Mesodermal cell (in vitro differentiated cells): Measurements from ENCODE around the gene KCNB1.
"Not testable (repeated sequence)": the region's sequence is repeated elsewhere in the genome, so short reads cannot be mapped to it uniquely, and the experiment has no call there.

ENCODE experiments used
- H3K27ac ChIP-seq: 2 replicates; pipeline ENCODE4 v1.7.0; 2013; ENCODE audit warnings: mild to moderate bottlenecking, low read depth, low read length, moderate library complexity; ENCODE audit not compliant: severe bottlenecking
- H3K36me3 ChIP-seq: 2 replicates; pipeline ENCODE4 v1.7.1; 2013; ENCODE audit warnings: mild to moderate bottlenecking, low read length, moderate library complexity; ENCODE audit not compliant: control insufficient read depth, insufficient read depth
- H3K4me1 ChIP-seq: one replicate; pipeline ENCODE4 v1.7.1; 2013; ENCODE audit warnings: mild to moderate bottlenecking, low read length; ENCODE audit not compliant: insufficient read depth, control insufficient read depth, poor library complexity, severe bottlenecking
- H3K4me3 ChIP-seq: 2 replicates; pipeline ENCODE4 v1.7.0; 2013; ENCODE audit warnings: low read length, control low read depth, mild to moderate bottlenecking; ENCODE audit not compliant: insufficient read depth, poor library complexity, severe bottlenecking; ENCODE audit errors: extremely low read depth
- H3K9me3 ChIP-seq: 2 replicates; pipeline ENCODE4 v1.7.1; 2013; ENCODE audit warnings: mild to moderate bottlenecking, low read length, moderate library complexity; ENCODE audit not compliant: control insufficient read depth
- WGBS, 2 experiments: methylation state at CpG; one replicate each; pipeline ENCODE4 v1.1.5; 2013; ENCODE audit warnings: missing lambda C conversion rate in 2 of 2; ENCODE audit not compliant: insufficient coverage in 2 of 2; 5-methylcytosine and 5-hydroxymethylcytosine counted together

KCNB1 gene

DNA sequence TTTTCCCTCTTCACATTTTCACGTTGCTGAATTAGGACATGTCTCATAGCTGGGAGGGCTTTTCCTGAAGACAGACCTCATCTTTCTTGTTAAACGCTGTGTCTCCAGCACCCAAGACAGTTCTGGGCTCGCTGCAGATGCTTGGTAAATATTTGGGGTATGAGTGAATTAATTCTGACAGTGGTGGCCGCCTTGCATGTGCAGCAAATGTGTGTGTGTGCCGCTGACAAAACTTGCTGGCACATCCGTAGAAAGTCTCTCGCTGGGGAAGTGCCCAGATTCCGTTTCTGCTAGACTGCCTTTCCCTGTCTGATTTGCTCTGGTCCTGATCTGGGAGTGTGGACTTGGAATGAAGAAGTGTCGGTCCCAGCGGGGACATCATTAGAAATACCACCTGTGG, 156.4 kb downstream of the KCNB1 start:
- Histone ChIP-seq H3K9me3 (no peaks in the 10 kb centered on the region), H3K27ac (no peak overlapping the region), H3K4me1 (no peaks in the 10 kb centered on the region), H3K36me3 (no peaks in the 10 kb centered on the region), H3K4me3 (no peak overlapping the region)
- WGBS, 2 experiments, result 81 to 85% methylated on average over 7 to 8 of the region's 10 CpGs

DNA sequence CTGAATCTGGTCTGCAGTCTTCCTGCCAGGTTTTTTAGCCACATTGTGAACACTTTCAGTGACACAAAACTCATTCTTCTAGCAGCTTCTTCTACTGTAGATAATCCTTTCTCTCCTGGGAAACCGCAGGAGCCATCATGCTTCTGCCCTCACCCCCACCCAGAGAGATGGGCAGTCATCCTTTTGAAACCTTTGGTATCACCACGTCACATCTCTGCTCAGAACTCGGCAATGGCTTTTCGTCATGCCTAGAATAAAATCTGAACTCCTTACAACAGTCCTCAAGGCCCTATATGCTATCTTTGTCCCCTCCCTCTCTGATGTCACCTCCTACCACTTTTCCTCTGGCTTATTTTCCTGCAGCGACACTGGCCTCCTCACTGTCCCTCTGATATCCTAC, 158.2 kb downstream of the KCNB1 start:
- H3K9me3 ChIP-seq, result no peaks in the 10 kb centered on the region
- H3K4me1 ChIP-seq, result no peaks in the 10 kb centered on the region
- H3K27ac ChIP-seq, result peak overlapping the region; percentile 58
- no peak overlapping the region for H3K4me3 ChIP-seq
- 91 to 97% methylated on average over 3 to 5 of the region's 5 CpGs for WGBS, 2 experiments
- no peaks in the 10 kb centered on the region for H3K36me3 ChIP-seq

DNA sequence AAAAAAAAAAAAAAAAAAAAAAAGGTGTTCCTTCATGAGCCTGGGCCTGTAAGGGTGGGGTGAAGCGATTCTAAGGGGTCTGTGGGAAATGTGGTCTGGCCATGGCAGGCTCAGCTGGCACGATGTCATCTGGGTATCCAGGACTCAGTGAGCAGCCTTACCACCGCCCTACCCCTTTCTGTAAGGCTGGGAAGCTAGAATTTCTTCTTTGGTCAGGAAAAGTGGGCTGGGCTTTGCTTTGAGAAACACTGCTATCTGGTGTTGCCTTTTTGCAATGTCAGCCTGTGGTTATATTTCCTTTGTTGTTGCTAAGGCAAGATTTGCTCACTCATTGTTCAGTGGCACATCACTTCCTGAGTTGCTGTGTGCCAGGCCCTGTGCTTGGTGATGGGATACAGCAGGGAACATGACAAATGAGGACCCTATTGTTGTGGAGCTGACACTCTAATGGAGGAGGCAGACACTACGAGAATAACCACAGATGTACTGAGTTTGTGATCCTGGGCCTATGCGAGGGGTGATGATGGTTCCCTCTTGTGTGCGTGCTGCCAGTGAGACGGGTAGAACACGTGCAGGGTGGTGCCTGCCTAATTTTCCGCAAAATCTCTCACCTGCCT, 158.7 kb downstream of the KCNB1 start:
- Histone ChIP-seq H3K36me3 (no peaks in the 10 kb centered on the region), H3K9me3 (no peaks in the 10 kb centered on the region), H3K4me3 (no peak overlapping the region), H3K27ac (peak overlapping the region; percentile 58), H3K4me1 (peaks cover 4% of the 10 kb centered on the region)
- 87 to 91% methylated on average over 7 to 8 of the region's 9 CpGs for WGBS, 2 experiments

DNA sequence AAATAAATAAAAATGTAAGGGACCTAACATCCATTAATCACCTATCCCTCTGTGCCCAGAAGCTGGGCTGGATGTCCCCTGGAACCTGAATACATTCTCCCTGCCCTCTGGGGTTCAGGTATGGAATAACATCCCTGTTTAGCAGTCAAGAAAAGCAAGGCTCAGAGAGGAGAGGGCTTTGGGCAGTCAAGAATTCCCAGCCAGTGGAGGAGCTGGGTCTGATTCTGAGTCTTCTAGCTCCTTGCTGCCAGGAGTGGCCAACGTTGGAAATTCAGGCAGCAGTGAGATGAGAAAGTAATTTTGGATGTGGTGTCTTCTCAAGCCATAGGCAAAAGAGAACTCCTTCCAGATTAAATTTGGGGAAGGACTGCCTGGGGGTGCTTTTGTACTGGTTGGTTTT, 162.0 kb downstream of the KCNB1 start:
- Histone ChIP-seq H3K4me1 (peaks cover 5% of the 10 kb centered on the region), H3K4me3 (no peak overlapping the region), H3K9me3 (peaks cover 4% of the 10 kb centered on the region), H3K27ac (no peak overlapping the region), H3K36me3 (no peaks in the 10 kb centered on the region)
- WGBS, 2 experiments, result 0% methylated on average over 1 of the region's 1 CpG

DNA sequence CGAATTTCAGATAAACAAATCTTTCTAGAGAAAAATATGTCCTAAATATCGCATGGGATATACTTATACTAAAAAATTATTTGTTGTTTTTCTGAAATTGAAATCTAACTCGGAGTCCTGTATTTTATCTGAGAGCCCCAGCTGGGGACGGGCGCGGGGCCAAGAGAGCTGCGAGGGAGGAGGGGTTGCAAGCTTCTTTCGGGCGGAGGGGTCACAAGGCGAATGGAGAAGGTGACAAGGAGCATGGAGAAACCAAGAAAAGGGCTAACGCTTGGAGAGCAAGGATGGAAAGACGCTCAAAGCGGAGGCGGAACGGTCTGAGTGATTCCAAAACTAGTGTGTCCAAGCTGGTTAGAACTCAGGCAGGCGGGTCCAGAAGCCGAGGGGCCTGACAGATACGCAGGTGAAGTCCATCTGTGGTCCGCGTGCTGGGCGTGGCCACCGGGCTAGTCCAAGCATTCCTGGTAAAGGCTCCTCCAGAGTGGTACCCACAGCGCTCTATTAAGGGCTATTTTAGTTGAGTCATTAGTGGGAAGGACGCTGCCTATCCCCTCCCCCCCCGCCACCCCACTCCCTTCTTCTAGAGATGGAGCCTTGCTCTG, 163.2 kb downstream of the KCNB1 start:
- WGBS, 2 experiments, result 39 to 50% methylated on average over 18 to 19 of the region's 25 CpGs
- Histone ChIP-seq H3K36me3 (no peaks in the 10 kb centered on the region), H3K4me1 (peaks cover 5% of the 10 kb centered on the region), H3K4me3 (no peak overlapping the region), H3K27ac (no peak overlapping the region), H3K9me3 (peaks cover 4% of the 10 kb centered on the region)

DNA sequence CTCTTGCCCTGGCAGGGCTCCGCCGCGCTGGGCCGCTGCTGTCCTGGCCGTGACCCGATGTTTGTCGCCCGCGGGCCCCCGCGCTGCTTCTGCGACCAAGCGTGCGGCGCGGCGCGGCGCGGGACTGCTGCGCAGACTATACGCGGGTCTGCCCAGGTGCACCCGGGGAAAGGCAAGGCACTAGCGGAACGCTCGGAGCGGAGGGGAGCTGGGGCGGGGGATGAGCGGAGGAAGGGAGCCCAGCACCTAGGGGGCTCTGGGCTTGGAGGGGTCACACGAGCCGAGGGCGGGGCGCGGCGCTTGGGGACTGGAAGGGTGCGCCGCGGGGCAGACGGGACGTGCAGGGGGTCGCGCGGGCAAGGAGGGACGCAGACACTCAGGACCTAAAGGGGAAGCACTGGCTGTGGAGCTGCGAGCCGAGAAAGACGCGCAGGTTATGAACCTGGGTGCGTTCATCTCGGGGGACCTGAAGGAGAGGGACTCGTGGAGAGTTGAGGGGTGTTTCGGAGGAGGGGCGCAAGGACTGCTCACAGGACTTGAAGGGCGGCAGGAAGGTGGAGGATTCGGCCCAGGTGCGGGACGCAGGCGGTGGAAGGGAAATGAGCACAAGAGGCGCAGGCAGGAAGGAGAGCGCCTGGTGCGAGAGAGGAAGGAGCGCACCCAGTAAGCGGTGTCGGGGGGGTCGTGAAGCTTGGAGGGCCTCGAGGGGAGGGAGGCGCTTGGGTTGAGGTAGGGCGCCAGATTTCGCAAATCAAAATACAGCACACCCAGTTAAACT, 163.8 kb downstream of the KCNB1 start:
- 2% methylated on average over 42 to 50 of the region's 70 CpGs for WGBS, 2 experiments
- Histone ChIP-seq H3K9me3 (peaks cover 4% of the 10 kb centered on the region), H3K27ac (no peak overlapping the region), H3K4me1 (peaks cover 5% of the 10 kb centered on the region), H3K4me3 (peak overlapping the region; percentile 28), H3K36me3 (no peaks in the 10 kb centered on the region)

DNA sequence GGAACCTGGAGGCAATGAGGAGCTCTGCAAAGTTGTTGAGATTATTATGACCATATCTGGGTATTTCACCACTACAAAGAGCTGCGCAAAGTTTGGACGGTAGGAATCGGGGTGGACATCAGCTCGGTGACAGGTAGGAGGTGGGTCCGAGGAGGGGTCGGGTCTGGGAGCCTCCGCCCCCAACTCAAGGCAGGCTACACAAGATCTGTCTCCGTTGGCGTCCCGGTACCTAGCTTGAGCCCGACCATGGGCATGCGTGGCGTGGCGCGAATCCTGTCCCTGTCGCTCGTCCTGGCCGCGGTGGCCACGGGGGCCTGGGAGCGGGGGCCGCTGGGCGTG, 164.4 kb downstream of the KCNB1 start:
- no peaks in the 10 kb centered on the region for H3K36me3 ChIP-seq
- H3K27ac ChIP-seq, result no peak overlapping the region
- peak overlapping the region; percentile 28 for H3K4me3 ChIP-seq
- WGBS, 2 experiments, result 2 to 4% methylated on average over 18 to 21 of the region's 23 CpGs
- H3K9me3 ChIP-seq, result peaks cover 4% of the 10 kb centered on the region
- peaks cover 5% of the 10 kb centered on the region for H3K4me1 ChIP-seq

DNA sequence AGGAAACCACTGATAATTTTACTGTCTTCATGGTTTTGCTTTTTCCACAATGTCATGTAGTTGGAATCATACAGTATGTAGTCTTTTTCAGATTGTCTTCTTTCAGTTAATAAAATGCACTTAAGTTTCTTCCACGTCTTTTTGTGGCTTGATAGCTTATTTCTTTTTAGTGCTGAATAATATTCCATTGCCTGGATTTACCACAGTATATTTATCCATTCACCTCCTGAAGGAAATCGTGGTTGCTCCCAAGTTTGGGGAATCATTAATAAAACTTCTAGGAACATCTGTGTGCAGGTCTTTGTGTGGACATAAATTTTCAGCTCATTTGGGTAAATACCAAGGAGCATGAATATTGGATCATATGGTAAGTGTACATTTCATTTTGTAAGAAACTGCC, 165.8 kb downstream of the KCNB1 start:
- no CpG with 5 or more reads among the region's 2 CpGs for WGBS, 2 experiments
- peaks cover 4% of the 10 kb centered on the region for H3K9me3 ChIP-seq
- H3K4me3 ChIP-seq, result no peak overlapping the region
- no peaks in the 10 kb centered on the region for H3K36me3 ChIP-seq
- no peak overlapping the region for H3K27ac ChIP-seq
- H3K4me1 ChIP-seq, result peaks cover 5% of the 10 kb centered on the region

DNA sequence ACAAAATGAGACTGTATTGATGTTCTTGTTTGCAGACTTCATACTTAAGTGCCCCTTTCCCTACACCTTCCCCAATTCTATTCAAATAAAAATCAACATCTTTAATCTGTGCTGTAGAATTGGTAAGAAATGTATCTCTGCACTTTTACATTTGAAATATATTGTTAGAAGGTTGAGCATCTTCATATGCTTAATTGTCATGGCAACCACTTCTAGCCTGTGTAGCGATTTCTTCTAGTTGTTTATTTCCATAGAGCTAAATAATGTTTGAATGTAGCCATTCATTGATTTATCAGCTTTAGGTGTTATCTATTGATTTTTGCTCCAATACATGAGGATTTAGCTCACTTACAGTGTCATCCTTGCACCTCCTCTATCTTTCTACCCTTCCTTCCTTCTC, 166.9 kb downstream of the KCNB1 start:
- H3K4me1 ChIP-seq, result peaks cover 5% of the 10 kb centered on the region
- no peak overlapping the region for H3K4me3 ChIP-seq
- peaks cover 7% of the 10 kb centered on the region for H3K9me3 ChIP-seq
- H3K27ac ChIP-seq, result no peak overlapping the region
- WGBS, 2 experiments, result no CpG with 5 or more reads among the region's 1 CpG
- H3K36me3 ChIP-seq, result no peaks in the 10 kb centered on the region

DNA sequence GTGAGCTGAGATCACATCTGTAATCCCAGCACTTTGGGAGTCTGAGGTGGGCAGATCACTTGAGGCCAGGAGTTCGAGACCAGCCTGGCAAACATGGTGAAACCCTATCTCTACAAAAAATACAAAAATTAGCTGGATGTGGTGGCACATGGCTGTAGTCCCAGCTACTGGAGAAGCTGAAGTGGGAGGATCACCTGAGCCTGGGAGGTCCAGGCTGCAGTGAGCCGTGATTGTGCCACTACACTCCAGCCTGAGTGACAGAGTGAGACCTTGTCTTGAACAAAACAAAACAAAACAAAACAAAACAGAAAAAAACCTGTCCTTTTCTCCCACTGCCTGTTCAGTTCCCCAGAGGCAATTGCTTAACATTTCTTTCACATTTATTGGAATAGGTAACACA, 168.4 kb downstream of the KCNB1 start:
- 67% methylated on average over 1 of the region's 2 CpGs; no CpG with 5 or more reads in 1 of the 2 experiments for WGBS, 2 experiments

More for the DNA sequence above, 168.4 kb downstream of the KCNB1 start:
- not testable (repeated sequence) for H3K4me3 ChIP-seq, H3K4me1 ChIP-seq, H3K27ac ChIP-seq, H3K36me3 ChIP-seq
- peaks cover 13% of the 10 kb centered on the region for H3K9me3 ChIP-seq
